Measurements from ENCODE around the gene UTP11. TPM values are rescaled to one million over a fixed set of nuclear protein-coding genes. Genes with fewer than 3 reads are reported as not detected.

The UTP11 gene
- total RNA-seq, 1 donor from 2014 or later, result 29.8 TPM

GRCh38 chr1:38062361-38063288, 50.1 kb downstream of the UTP11 start:
- no peak for DNase-seq (ENCODE audit: low spot score)
- intact Hi-C loops (cut with DNase I), result no loop called here

DNA sequence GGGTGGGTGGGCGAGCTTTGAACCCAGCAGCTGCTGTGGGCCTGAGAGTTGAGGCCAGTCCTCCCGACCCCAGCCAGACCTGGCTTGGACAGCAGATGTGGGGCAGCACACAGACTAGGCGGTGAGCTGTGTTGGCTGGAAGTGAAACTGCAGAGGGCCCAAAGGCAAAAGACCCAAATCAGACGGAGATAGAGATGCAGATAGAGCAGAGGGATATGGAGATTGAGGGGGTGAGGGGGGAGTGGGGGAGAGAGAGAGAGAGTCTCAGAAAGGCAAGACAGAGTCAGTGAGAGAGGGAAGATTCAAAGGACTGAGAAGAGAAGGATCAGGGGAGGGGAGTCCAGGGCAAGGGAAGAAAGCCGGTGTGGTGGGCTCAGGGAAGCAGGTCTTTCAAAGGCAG, 51.1 kb downstream of the UTP11 start:
- no peak for DNase-seq (ENCODE audit: low spot score)
- intact Hi-C loops (cut with DNase I), result no loop called here

- intact Hi-C loops (cut with DNase I), result no loop called here
- no peak for DNase-seq (ENCODE audit: low spot score)
These were observed 51.8 kb downstream of the UTP11 start for GRCh38 chr1:38064197-38064903.

DNA sequence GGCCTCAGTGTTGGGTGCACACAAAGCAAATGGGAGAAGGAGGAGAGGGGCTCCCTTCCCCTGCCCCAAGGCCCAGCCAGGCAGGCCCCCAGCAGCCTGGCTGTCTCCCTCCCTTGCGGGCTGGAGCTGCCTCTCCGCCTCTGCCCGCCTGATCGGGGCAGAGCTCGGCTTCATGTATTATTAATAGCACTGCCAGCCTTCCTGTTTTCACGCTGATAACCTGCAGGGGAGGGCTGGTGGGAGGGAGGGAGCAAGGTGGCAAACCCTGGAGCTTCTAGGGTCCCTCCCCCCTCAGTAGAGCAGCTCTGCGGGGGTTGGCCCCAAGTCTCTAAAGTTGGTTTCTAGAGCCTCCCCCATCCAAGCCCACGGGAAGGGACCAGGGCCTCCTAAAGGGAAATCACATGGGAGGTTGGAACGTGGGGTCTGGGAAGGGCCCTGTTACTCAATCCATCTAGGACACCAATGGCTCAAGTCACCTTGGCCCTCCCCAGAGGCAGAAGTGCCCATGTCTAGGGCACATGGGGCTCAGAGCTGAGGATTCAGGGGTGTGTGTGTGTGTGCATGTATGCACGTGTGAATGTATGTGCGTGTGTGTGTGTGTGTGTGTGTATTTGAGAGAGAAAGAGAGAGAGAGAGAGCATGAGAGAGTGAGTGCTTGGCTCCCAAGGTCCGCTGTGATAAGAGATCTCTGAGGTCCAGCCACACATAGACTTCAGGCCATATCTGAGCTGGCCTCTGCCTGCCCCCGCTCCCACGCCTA, 55.9 kb downstream of the UTP11 start:
- no peak for DNase-seq (ENCODE audit: low spot score)
- intact Hi-C loops (cut with DNase I), result no loop called here

DNA sequence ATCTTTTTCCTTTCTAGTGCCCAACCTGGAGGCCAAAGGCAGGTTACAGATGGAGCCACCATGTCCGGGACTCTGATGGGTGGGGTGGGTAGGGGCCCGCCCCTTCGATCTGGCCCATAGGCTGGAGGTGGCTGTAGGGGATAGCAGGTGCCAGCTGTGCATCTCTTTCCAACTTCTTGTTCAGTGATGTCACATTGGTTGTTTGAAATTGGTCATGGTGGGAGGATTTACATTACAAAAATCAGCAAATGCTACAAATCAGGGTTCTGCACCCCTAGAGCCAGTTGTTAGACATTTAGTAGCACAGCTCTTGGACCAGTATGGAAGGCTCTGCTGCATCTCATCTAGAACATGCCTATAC, 56.4 kb downstream of the UTP11 start:
- intact Hi-C loops (cut with DNase I), result no loop called here
- no peak for DNase-seq (ENCODE audit: low spot score)

DNA sequence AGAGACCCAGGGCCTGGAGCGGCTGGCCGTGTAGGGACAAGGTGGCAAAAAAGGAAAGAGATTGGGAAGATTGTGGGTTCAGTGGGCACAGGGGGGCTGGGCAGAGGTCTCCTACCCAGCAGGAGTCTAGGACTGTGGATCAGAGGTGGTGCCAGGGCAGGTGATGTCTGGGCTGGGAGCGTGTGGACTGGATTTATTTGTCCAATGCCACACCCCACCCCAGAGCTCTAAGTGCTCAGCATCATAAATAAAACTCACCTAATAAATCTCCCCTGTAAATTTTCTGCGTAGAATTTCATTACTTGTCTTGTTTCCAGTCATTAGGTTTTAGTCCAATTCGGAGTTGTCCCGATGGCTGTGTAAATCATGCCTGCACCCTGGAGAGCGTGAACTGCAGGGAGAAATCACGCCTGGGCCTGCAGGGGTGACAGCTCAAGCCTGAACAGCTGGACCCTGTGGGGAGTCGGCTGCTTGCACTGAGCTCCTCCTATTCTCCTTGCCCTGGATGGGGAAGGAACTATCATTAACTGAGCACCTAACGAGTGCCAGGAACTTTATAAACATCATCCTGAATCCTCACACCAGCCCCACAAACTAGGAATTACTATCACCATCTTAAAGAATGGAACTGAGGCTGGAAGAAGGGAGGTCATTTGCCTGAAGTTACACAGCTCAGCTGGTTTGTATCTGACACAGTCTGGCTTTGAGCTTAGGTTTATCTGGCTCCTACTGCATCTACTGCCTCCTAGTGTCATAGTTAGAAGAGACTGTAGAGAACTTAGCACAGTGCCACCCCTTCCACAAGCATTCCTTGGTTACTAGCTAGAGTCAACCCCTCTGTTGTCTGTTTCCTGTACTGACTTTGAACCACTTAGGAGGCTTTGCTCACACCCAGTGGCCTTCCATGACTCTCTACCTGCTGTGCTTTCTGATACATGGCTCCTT, 59.0 kb downstream of the UTP11 start:
- DNase-seq (ENCODE audit: low spot score), result no peak
- intact Hi-C loops (cut with DNase I), result no loop called here

DNA sequence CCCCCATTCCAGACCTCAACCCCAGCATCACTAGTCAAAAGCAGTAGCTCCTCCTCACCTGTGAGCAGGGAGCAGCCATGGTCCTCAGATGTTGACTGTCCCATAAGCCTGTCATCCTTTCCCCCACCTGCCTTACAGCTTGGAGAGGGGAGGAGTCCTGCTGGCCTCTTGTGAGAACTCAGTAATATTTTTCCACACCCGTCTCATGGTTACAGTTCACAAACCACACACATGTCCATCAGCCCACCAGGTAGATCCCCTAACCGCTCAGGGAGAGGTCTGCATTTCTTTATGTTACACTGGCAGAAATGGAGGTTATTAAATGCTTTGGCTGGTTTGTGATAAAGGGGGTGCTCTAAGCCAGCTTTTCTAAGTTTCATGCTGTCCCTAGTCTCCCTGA, 60.3 kb downstream of the UTP11 start:
- DNase-seq (ENCODE audit: low spot score), result no peak
- intact Hi-C loops (cut with DNase I), result no loop called here

DNA sequence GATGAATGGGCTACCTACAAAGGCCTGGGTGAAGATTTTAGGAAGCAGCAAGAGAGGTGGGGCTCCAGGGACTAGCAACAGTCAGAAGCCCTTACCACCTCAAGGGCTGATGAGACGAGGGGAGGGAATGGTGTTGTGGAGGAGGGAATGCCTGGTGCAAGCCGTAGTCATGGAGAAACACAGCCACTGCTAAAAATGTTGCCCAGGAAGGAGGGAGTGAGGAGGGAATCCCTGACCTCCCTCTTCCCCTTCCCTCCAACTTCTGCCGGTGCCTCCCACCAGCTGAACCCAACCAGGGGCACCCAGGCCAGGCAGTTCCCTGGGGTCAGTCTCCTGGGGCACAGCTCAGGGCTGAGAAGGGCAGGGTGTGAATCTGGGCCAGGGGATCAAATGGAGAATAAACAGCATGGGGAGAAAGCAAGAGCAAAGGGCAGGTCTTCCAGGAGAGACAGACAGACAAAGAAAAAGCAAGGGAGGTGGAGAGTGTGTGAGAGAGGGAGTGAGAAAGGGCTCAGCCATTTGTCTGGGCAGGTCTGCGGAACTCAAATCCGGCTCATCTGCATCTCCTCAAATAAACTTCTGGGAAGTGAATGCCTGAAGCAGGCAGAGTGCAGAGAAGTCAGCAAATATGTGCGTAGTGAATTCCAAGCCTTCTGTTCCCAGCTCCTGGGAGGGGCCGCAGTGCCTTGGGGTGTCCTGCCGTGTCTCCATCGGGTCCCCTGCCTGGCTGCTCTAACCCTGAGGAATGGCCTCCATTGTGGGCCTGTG, 61.2 kb downstream of the UTP11 start:
- no peak for DNase-seq (ENCODE audit: low spot score)
- intact Hi-C loops (cut with DNase I), result no loop called here

- intact Hi-C loops (cut with DNase I), result no loop called here
- DNase-seq (ENCODE audit: low spot score), result no peak
These were observed 61.8 kb downstream of the UTP11 start for GRCh38 chr1:38074302-38074677.

Other genes starting within 250 kb of the UTP11 start
- not detected for gene EPHA10, start 247.6 kb upstream of the UTP11 start, total RNA-seq
- 2.1 TPM for gene MANEAL, start 218.9 kb upstream of the UTP11 start, total RNA-seq
- gene C1orf122, start 204.9 kb upstream of the UTP11 start, total RNA-seq, result 52.1 TPM
- gene YRDC, start 204.5 kb upstream of the UTP11 start, total RNA-seq, result 6.3 TPM
- 16.0 TPM for gene MTF1, start 153.1 kb upstream of the UTP11 start, total RNA-seq
- gene INPP5B, start 65.7 kb upstream of the UTP11 start, total RNA-seq, result 13.7 TPM
- gene SF3A3, start 22.7 kb upstream of the UTP11 start, total RNA-seq, result 30.9 TPM
- 9.8 TPM for gene FHL3, start 7.2 kb upstream of the UTP11 start, total RNA-seq
- not detected for gene POU3F1, start 34.1 kb downstream of the UTP11 start, total RNA-seq